Neural cell (in vitro differentiated cells): Measurements from ENCODE around the gene SRSF10. TPM values are rescaled to one million over a fixed set of nuclear protein-coding genes. Genes with fewer than 3 reads are reported as not detected.
"Not testable (repeated sequence)": the region's sequence is repeated elsewhere in the genome, so short reads cannot be mapped to it uniquely, and the experiment has no call there.

ENCODE experiments used
- H2AFZ ChIP-seq: fragments of 200-600, 300-800 bp; sonication (generic), shearing (Covaris generic); 2 replicates; pipeline ENCODE4 v1.6.0; 2014; ENCODE audit warnings: low read depth, mild to moderate bottlenecking, antibody characterized with exemption, low read length, moderate library complexity
- H3F3A ChIP-seq: fragments of 200-600 bp; shearing (Covaris generic); 2 replicates; pipeline ENCODE4 v1.6.1; 2016; ENCODE audit warnings: mild to moderate bottlenecking, moderate library complexity, mixed read lengths, antibody characterized with exemption, low read length; ENCODE audit not compliant: insufficient read depth, poor library complexity, severe bottlenecking
- H3K27ac ChIP-seq: fragments of 200-600, 300-800 bp; sonication (generic), shearing (Covaris generic); 2 replicates; pipeline ENCODE4 v1.5.1; 2014; ENCODE audit warnings: mild to moderate bottlenecking, low read length, moderate library complexity
- H3K27me3 ChIP-seq: fragments of 300-800, 200-600 bp; sonication (generic), shearing (Covaris generic); 2 replicates; pipeline ENCODE4 v1.6.0; 2014; ENCODE audit warnings: mild to moderate bottlenecking, low read depth, low read length, moderate library complexity; ENCODE audit not compliant: insufficient read depth
- H3K36me3 ChIP-seq: fragments of 300-800, 200-600 bp; sonication (generic), shearing (Covaris generic); 2 replicates; pipeline ENCODE4 v1.5.1; 2014; ENCODE audit warnings: mild to moderate bottlenecking, antibody characterized with exemption, low read length, moderate library complexity; ENCODE audit not compliant: insufficient read depth
- H3K4me2 ChIP-seq: fragments of 300-800, 200-600 bp; sonication (generic), shearing (Covaris generic); 2 replicates; pipeline ENCODE4 v1.6.0; 2014; ENCODE audit warnings: mild to moderate bottlenecking, low read length
- H3K4me3 ChIP-seq: fragments of 300-800, 200-600 bp; sonication (generic), shearing (Covaris generic); 2 replicates; pipeline ENCODE4 v1.5.1; 2014; ENCODE audit warnings: mild to moderate bottlenecking, low read length, moderate library complexity
- H3K79me2 ChIP-seq: fragments of 200-600 bp; shearing (Covaris generic); replicated peaks from 2 replicates; pipeline ENCODE4 v1.6.0; 2014; ENCODE audit warnings: mild to moderate bottlenecking, low read length, moderate library complexity; ENCODE audit not compliant: insufficient read depth
- H3K9ac ChIP-seq: fragments of 300-800, 200-600 bp; sonication (generic), shearing (Covaris generic); 2 replicates; pipeline ENCODE4 v1.6.1; 2016; ENCODE audit warnings: mild to moderate bottlenecking, low read length, mixed read lengths
- H3K9me2 ChIP-seq: fragments of 200-600 bp; shearing (Covaris generic); 2 replicates; pipeline ENCODE4 v1.6.1; 2016; ENCODE audit warnings: mild to moderate bottlenecking, low read length, mixed read lengths; ENCODE audit not compliant: insufficient read depth
- H3K9me3 ChIP-seq: fragments of 200-600, 300-800 bp; sonication (generic), shearing (Covaris generic); 2 replicates; pipeline ENCODE4 v1.6.1; 2016; ENCODE audit warnings: mild to moderate bottlenecking, mixed run types, low read length, moderate library complexity, mixed read lengths
- H4K20me1 ChIP-seq: fragments of 200-600 bp; shearing (Covaris generic); 2 replicates; pipeline ENCODE4 v1.6.1; 2016; ENCODE audit warnings: mild to moderate bottlenecking, mixed run types; ENCODE audit not compliant: insufficient read depth
- CTCF ChIP-seq: fragments of 450-650 bp; IDR thresholded peaks from 2 replicates; pipeline ENCODE4 v1.5.1; 2014; ENCODE audit warnings: antibody characterized with exemption, mild to moderate bottlenecking, moderate library complexity; ENCODE audit not compliant: poor library complexity, severe bottlenecking
- EP300 ChIP-seq: fragments of 450-650 bp; conservative IDR thresholded peaks from 2 replicates; pipeline ENCODE4 v1.6.1; 2014; ENCODE audit warnings: antibody characterized with exemption, mild to moderate bottlenecking, moderate library complexity; ENCODE audit not compliant: poor library complexity, severe bottlenecking
- EZH2 ChIP-seq: fragments of 200-600, 300-800 bp; shearing (Covaris generic), sonication (generic); IDR thresholded peaks from 2 replicates; pipeline ENCODE4 v1.6.1; 2014; ENCODE audit warnings: antibody characterized with exemption, low read length, borderline replicate concordance, mild to moderate bottlenecking; ENCODE audit not compliant: insufficient read depth, poor library complexity, severe bottlenecking
- MXI1 ChIP-seq: fragments of 450-650 bp; conservative IDR thresholded peaks from 2 replicates; pipeline ENCODE4 v1.6.1; 2014; ENCODE audit warnings: antibody characterized with exemption, mild to moderate bottlenecking; ENCODE audit not compliant: poor library complexity, severe bottlenecking
- POLR2AphosphoS5 ChIP-seq: IDR thresholded peaks from 2 replicates; pipeline ENCODE4 v1.6.1; 2012
- RAD21 ChIP-seq: fragments of 450-650 bp; conservative IDR thresholded peaks from 2 replicates; pipeline ENCODE4 v1.6.1; 2014; ENCODE audit warnings: antibody characterized with exemption, mild to moderate bottlenecking, moderate library complexity
- REST ChIP-seq: IDR thresholded peaks from 2 replicates; pipeline ENCODE4 v1.6.1; 2012; ENCODE audit warnings: borderline replicate concordance
- SMC3 ChIP-seq: fragments of 450-650 bp; conservative IDR thresholded peaks from 2 replicates; pipeline ENCODE4 v1.6.1; 2014; ENCODE audit warnings: antibody characterized with exemption, mild to moderate bottlenecking, moderate library complexity; ENCODE audit not compliant: poor library complexity
- TAF1 ChIP-seq: IDR thresholded peaks from 2 replicates; pipeline ENCODE4 v1.6.1; 2012; ENCODE audit warnings: low read depth
- polyA plus RNA-seq: library from polyadenylated mRNA; depleted of rRNA; stranded (reverse); fragments of >200 nt; gene quantifications from 2 replicates; pipeline ENCODE4 v1.2.3, GENCODE V29; 2014

Gene SRSF10
- polyA plus RNA-seq, 1 donor from 2014 or later, result 201 TPM

DNA sequence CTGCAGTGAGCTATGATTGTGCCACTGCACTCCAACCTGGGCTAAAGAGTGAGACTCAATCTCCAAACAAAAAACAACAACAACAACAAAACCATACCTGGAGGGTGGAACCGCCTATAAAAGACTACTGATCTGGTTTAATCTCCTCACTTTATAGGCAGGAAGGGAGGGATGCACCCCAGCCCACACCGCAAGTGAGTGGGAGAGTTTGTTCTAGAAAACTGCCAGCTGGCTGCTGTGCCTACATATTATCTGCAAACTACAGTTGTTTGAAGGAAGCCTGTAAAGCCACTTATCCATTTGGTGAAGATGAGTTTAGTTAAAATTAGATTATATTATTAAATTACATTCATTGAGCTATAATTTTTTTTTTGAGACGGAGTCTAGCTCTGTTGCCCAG is 9.1 kb upstream of the SRSF10 start:
- TF ChIP-seq RAD21 (no peak), POLR2AphosphoS5 (no peak), REST (no peak), EZH2 (no peak), MXI1 (no peak), EP300 (no peak), SMC3 (no peak), TAF1 (no peak), CTCF (no peak)
- Histone ChIP-seq H3F3A (no peaks in the 10 kb centered on the region), H3K79me2 (no peaks in the 10 kb centered on the region), H3K27ac (no peak overlapping the region), H2AFZ (no peak overlapping the region), H4K20me1 (no peaks in the 10 kb centered on the region), H3K4me3 (no peak overlapping the region), H3K9ac (no peak overlapping the region), H3K36me3 (no peaks in the 10 kb centered on the region), H3K9me2 (no peaks in the 10 kb centered on the region), H3K4me2 (no peak overlapping the region), H3K27me3 (no peaks in the 10 kb centered on the region), H3K9me3 (no peaks in the 10 kb centered on the region)

DNA sequence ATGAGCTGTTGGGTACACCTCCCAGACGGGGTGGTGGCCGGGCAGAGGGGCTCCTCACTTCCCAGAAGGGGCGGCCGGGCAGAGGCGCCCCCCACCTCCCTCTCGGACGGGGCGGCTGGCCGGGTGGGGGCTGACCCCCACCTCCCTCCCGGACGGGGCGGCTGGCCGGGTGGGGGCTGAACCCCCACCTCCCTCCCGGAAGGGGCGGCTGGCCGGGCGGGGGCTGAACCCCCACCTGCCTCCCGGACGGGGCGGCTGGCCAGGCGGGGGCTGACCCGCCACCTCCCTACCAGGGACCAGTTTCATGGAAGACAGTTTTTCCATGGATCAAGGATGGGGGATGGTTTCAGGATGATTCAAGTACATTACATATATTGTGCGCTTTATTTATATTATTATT is 6.9 kb upstream of the SRSF10 start:
- not testable (repeated sequence) for H3K36me3 ChIP-seq, H3K4me3 ChIP-seq, H3K27ac ChIP-seq, H2AFZ ChIP-seq, H4K20me1 ChIP-seq, H3K4me2 ChIP-seq, H3F3A ChIP-seq, H3K9me3 ChIP-seq, H3K27me3 ChIP-seq, H3K79me2 ChIP-seq, H3K9ac ChIP-seq, H3K9me2 ChIP-seq
